Osteoblast (primary cell): ENCODE measurements around the gene ACTL6B. TPM values are rescaled to one million over a fixed set of nuclear protein-coding genes. Genes with fewer than 3 reads are reported as not detected.

ENCODE experiments used
- DNase-seq: peaks from one replicate; pipeline ENCODE4 v3.0.0; 2011; ENCODE audit warnings: low spot score, mixed read lengths; ENCODE audit not compliant: insufficient read length; ENCODE audit errors: missing footprints
- H2AFZ ChIP-seq: 2 replicates; pipeline ENCODE4 v1.6.0; 2011; ENCODE audit warnings: mild to moderate bottlenecking, low read length
- H3K27ac ChIP-seq: 2 replicates; pipeline ENCODE4 v1.5.1; 2011; ENCODE audit warnings: mild to moderate bottlenecking, low read depth, low read length, moderate library complexity
- H3K27me3 ChIP-seq: 2 replicates; pipeline ENCODE4 v1.6.0; 2012; ENCODE audit warnings: mild to moderate bottlenecking, control low read depth, inconsistent platforms, low read length, moderate library complexity; ENCODE audit not compliant: insufficient read depth
- H3K36me3 ChIP-seq: 2 replicates; pipeline ENCODE4 v1.5.1; 2011; ENCODE audit warnings: mild to moderate bottlenecking, low read length, control low read depth, moderate library complexity; ENCODE audit not compliant: insufficient read depth
- H3K4me1 ChIP-seq: 2 replicates; pipeline ENCODE4 v1.5.1; 2011; ENCODE audit warnings: mild to moderate bottlenecking, low read length, control low read depth, moderate library complexity; ENCODE audit not compliant: insufficient read depth
- H3K4me2 ChIP-seq: 2 replicates; pipeline ENCODE4 v1.6.0; 2011; ENCODE audit warnings: mild to moderate bottlenecking, low read length; ENCODE audit not compliant: insufficient read depth
- H3K4me3 ChIP-seq: fragments of 200-600 bp; sonication (generic); 3 replicates; pipeline ENCODE4 v1.5.1; 2012; ENCODE audit warnings: mild to moderate bottlenecking, low read length, inconsistent platforms; ENCODE audit not compliant: insufficient read depth
- H3K79me2 ChIP-seq: 2 replicates; pipeline ENCODE4 v1.6.0; 2012; ENCODE audit warnings: mild to moderate bottlenecking, low read length, control low read depth, inconsistent platforms; ENCODE audit not compliant: insufficient read depth
- H3K9me3 ChIP-seq: 2 replicates; pipeline ENCODE4 v1.5.1; 2011; ENCODE audit warnings: low read depth, low read length, control low read depth
- H4K20me1 ChIP-seq: 2 replicates; pipeline ENCODE4 v1.6.0; 2012; ENCODE audit warnings: mild to moderate bottlenecking, low read length, control low read depth; ENCODE audit not compliant: insufficient read depth
- CTCF ChIP-seq: IDR thresholded peaks from 2 replicates; pipeline ENCODE4 v1.5.1; 2011; ENCODE audit warnings: mild to moderate bottlenecking, low read depth, low read length, moderate library complexity; ENCODE audit errors: extremely low read depth
- total RNA-seq: library from RNA; depleted of rRNA; stranded (reverse); fragments of >200 nt; gene quantifications from 2 replicates; pipeline ENCODE4 v1.2.3, GENCODE V29; 2012

ACTL6B gene
- total RNA-seq, 1 donor, result not detected

GRCh38 chr7:100595188-100595587 lies 61.1 kb downstream of the ACTL6B start:
- Histone ChIP-seq H3K79me2 (no peaks in the 10 kb centered on the region), H3K27ac (no peak overlapping the region), H3K4me2 (no peak overlapping the region), H3K4me1 (peaks cover 10% of the 10 kb centered on the region), H2AFZ (no peak overlapping the region), H4K20me1 (no peaks in the 10 kb centered on the region), H3K9me3 (no peaks in the 10 kb centered on the region), H3K36me3 (no peaks in the 10 kb centered on the region), H3K4me3 (no peak overlapping the region), H3K27me3 (no peaks in the 10 kb centered on the region)
- TF ChIP-seq CTCF, result no peak
- DNase-seq, result peak; percentile 31

Other genes starting within 250 kb of the ACTL6B start
- gene ZCWPW1, start 227.7 kb downstream of the ACTL6B start, total RNA-seq, result 2.2 and 2.4 TPM in 2 replicates
- 28.6 and 29.7 TPM in 2 replicates for gene MEPCE, start 226.6 kb downstream of the ACTL6B start, total RNA-seq
- gene PPP1R35, start 220.0 kb downstream of the ACTL6B start, total RNA-seq, result 9.7 and 11.9 TPM in 2 replicates
- gene SPACDR, start 192.2 kb downstream of the ACTL6B start, total RNA-seq, result 0.36 TPM in 1 of 2 replicates, not detected in the other
- gene TSC22D4, start 177.2 kb downstream of the ACTL6B start, total RNA-seq, result 18.5 and 19.4 TPM in 2 replicates
- under 0.01 and 0.29 TPM in 2 replicates for gene NYAP1, start 172.5 kb downstream of the ACTL6B start, total RNA-seq
- gene AGFG2, start 117.2 kb downstream of the ACTL6B start, total RNA-seq, result 6.5 and 9.4 TPM in 2 replicates
- gene SAP25, start 82.5 kb downstream of the ACTL6B start, total RNA-seq, result not detected in 2 replicates
- 14.5 and 18.0 TPM in 2 replicates for gene LRCH4, start 70.3 kb downstream of the ACTL6B start, total RNA-seq
- gene FBXO24, start 70.1 kb downstream of the ACTL6B start, total RNA-seq, result under 0.01 and 0.36 TPM in 2 replicates
- gene PCOLCE, start 54.1 kb downstream of the ACTL6B start, total RNA-seq, result 231 and 259 TPM in 2 replicates
- gene MOSPD3, start 43.9 kb downstream of the ACTL6B start, total RNA-seq, result 5.1 and 7.1 TPM in 2 replicates
- under 0.01 and 0.29 TPM in 2 replicates for gene TFR2, start 14.9 kb downstream of the ACTL6B start, total RNA-seq
- 72.7 and 84.6 TPM in 2 replicates for gene GNB2, start 17.3 kb upstream of the ACTL6B start, total RNA-seq
- gene GIGYF1, start 37.8 kb upstream of the ACTL6B start, total RNA-seq, result 28.9 and 29.3 TPM in 2 replicates
- gene POP7, start 49.7 kb upstream of the ACTL6B start, total RNA-seq, result 25.7 and 27.1 TPM in 2 replicates
- gene EPO, start 64.0 kb upstream of the ACTL6B start, total RNA-seq, result not detected in 2 replicates
- gene ZAN, start 77.1 kb upstream of the ACTL6B start, total RNA-seq, result not detected in 2 replicates
- 41.8 and 47.0 TPM in 2 replicates for gene EPHB4, start 171.1 kb upstream of the ACTL6B start, total RNA-seq
- 19.5 and 20.0 TPM in 2 replicates for gene SLC12A9, start 196.3 kb upstream of the ACTL6B start, total RNA-seq
- 115 TPM in 2 replicates for gene TRIP6, start 210.9 kb upstream of the ACTL6B start, total RNA-seq
- 31.2 and 42.0 TPM in 2 replicates for gene SRRT, start 218.7 kb upstream of the ACTL6B start, total RNA-seq
- 4.7 and 5.8 TPM in 2 replicates for gene UFSP1, start 233.3 kb upstream of the ACTL6B start, total RNA-seq
- under 0.01 TPM in 2 replicates for gene ACHE, start 239.4 kb upstream of the ACTL6B start, total RNA-seq